ENCODE measurements around the gene BANF2. TPM values are rescaled to one million over a fixed set of nuclear protein-coding genes. Genes with fewer than 3 reads are reported as not detected.

The BANF2 gene
- total RNA-seq, 1 experiment from 2014 or later: not detected

GRCh38 chr20:17721802-17722486, 22.2 kb downstream of the BANF2 start:
- Histone ChIP-seq H4K20me1 (ENCODE audit: control insufficient read depth, insufficient read depth, insufficient read length) (no peaks in the 10 kb centered on the region), H3K27me3 (ENCODE audit: insufficient read depth, low read length) (no peaks in the 10 kb centered on the region), H3K79me2 (ENCODE audit: insufficient read depth, low read length) (no peaks in the 10 kb centered on the region), H3K4me1 (ENCODE audit: insufficient read depth, low read length) (no peaks in the 10 kb centered on the region), H3K4ac (ENCODE audit: low read depth, low read length) (no peak overlapping the region), H3K27ac (ENCODE audit: insufficient read length, low read depth, low read length) (no peak overlapping the region), H2AK5ac (ENCODE audit: insufficient read length, low read length) (no peak overlapping the region), H3K23ac (ENCODE audit: insufficient read length, low read depth, low read length) (no peak overlapping the region), H3K18ac (ENCODE audit: insufficient read length, low read depth, low read length) (no peak overlapping the region), H3K56ac (ENCODE audit: insufficient read length, low read depth, low read length) (no peak overlapping the region), H4K91ac (ENCODE audit: insufficient read length, low read depth, low read length) (no peak overlapping the region), H4K8ac (replicated peaks; ENCODE audit: insufficient read length, low read depth, low read length) (no peak overlapping the region), H3K4me2 (ENCODE audit: insufficient read depth, insufficient read length, low read length) (no peak overlapping the region), H4K5ac (ENCODE audit: insufficient read length, low read depth, low read length) (no peak overlapping the region), H2BK12ac (ENCODE audit: insufficient read length, low read depth, low read length) (no peak overlapping the region), H2BK15ac (ENCODE audit: low read depth, low read length) (no peak overlapping the region), H2BK20ac (ENCODE audit: low read depth, low read length, poor library complexity, severe bottlenecking) (no peak overlapping the region), H3K79me1 (ENCODE audit: insufficient read depth, low read depth, low read length, poor library complexity, severe bottlenecking) (no peaks in the 10 kb centered on the region), H3K9me3 (ENCODE audit: control insufficient read depth, low read depth, low read length) (no peaks in the 10 kb centered on the region), H3K9ac (ENCODE audit: extremely low read depth, insufficient read length, low read length) (no peak overlapping the region), H3K23me2 (ENCODE audit: insufficient read length, low read depth, low read length, poor library complexity, severe bottlenecking) (no peaks in the 10 kb centered on the region), H3T11ph (ENCODE audit: low read length) (no peak overlapping the region), H3K14ac (ENCODE audit: insufficient read depth, low read length) (no peak overlapping the region), H2BK5ac (ENCODE audit: insufficient read length, low read length) (no peak overlapping the region), H2AFZ (ENCODE audit: low read length) (no peak overlapping the region), H2BK120ac (ENCODE audit: low read depth, low read length, poor library complexity, severe bottlenecking) (no peak overlapping the region)
- Mint-ChIP-seq H3K4me1 (peaks cover 3% of the 10 kb centered on the region in 2 experiments), H3K27me3 (ENCODE audit: low read depth) (peaks cover 10% of the 10 kb centered on the region), H3K27ac (no peak overlapping the region), H3K36me3 (ENCODE audit: insufficient read depth in 1 of 3, low read depth in 3 of 3) (no peaks in the 10 kb centered on the region), H3K4me3 (no peak overlapping the region), H3K9me3 (no peaks in the 10 kb centered on the region; a peak in 2 of 5 replicates)
- DNase-seq: no peak
- TF ChIP-seq, protein P1, sequence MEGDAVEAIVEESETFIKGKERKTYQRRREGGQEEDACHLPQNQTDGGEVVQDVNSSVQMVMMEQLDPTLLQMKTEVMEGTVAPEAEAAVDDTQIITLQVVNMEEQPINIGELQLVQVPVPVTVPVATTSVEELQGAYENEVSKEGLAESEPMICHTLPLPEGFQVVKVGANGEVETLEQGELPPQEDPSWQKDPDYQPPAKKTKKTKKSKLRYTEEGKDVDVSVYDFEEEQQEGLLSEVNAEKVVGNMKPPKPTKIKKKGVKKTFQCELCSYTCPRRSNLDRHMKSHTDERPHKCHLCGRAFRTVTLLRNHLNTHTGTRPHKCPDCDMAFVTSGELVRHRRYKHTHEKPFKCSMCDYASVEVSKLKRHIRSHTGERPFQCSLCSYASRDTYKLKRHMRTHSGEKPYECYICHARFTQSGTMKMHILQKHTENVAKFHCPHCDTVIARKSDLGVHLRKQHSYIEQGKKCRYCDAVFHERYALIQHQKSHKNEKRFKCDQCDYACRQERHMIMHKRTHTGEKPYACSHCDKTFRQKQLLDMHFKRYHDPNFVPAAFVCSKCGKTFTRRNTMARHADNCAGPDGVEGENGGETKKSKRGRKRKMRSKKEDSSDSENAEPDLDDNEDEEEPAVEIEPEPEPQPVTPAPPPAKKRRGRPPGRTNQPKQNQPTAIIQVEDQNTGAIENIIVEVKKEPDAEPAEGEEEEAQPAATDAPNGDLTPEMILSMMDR (conservative IDR thresholded peaks at IDR 0.05): no peak; the same call in 2 of the 3 replicates
- no CpG with 5 or more reads among the region's 6 CpGs for WGBS (ENCODE audit: extremely low coverage, insufficient read length, low lambda C conversion rate)
